CD4-positive, alpha-beta T cell treated with Interleukin-6 at 100 ng/mL for 8 hours (primary cell): ENCODE data around the gene HELT.
A peak's percentile ranks its signal among the peaks of the same experiment; 100 is the strongest.
"Not testable (repeated sequence)": the region's sequence is repeated elsewhere in the genome, so short reads cannot be mapped to it uniquely, and the experiment has no call there.

Experiments
- DNase-seq: peaks from one replicate; pipeline ENCODE4 v3.0.0-alpha.2; 2020; ENCODE audit warnings: mixed read lengths, low spot score

Gene HELT

GRCh38 chr4:185036019-185036418, 17.7 kb downstream of the HELT start:
- no peak for DNase-seq

- no peak for DNase-seq
Measured at GRCh38 chr4:185036842-185037241, 18.6 kb downstream of the HELT start.

GRCh38 chr4:185039508-185040273, 21.4 kb downstream of the HELT start:
- DNase-seq = peak; percentile 46

- no peak for DNase-seq
Measured at GRCh38 chr4:185040523-185040922, 22.2 kb downstream of the HELT start.

- DNase-seq = not testable (repeated sequence)
Measured at GRCh38 chr4:185050286-185050685, 32.0 kb downstream of the HELT start.

GRCh38 chr4:185051283-185051682, 33.0 kb downstream of the HELT start:
- not testable (repeated sequence) for DNase-seq

GRCh38 chr4:185053746-185054145, 35.5 kb downstream of the HELT start:
- DNase-seq = no peak

GRCh38 chr4:185054272-185054671, 36.0 kb downstream of the HELT start:
- no peak for DNase-seq

- no peak for DNase-seq
Measured at GRCh38 chr4:185054886-185055285, 36.6 kb downstream of the HELT start.

- DNase-seq = no peak
Measured at GRCh38 chr4:185061610-185062009, 43.3 kb downstream of the HELT start.

GRCh38 chr4:185062606-185063005, 44.3 kb downstream of the HELT start:
- DNase-seq = no peak

- no peak for DNase-seq
Measured at GRCh38 chr4:185066179-185066578, 47.9 kb downstream of the HELT start.

- DNase-seq = no peak
Measured at GRCh38 chr4:185068837-185069236, 50.5 kb downstream of the HELT start.
